HG02973 (cell line): Measurements from ENCODE around the gene NOXO1.
A peak's percentile ranks its signal among the peaks of the same experiment; 100 is the strongest.
"Not testable (repeated sequence)": the region's sequence is repeated elsewhere in the genome, so short reads cannot be mapped to it uniquely, and the experiment has no call there.

ENCODE experiments used
- ATAC-seq: cut with Tn5 transposase; IDR thresholded peaks from one replicate; pipeline ENCODE4 v1.9.1; 2021; ENCODE audit warnings: moderate library complexity; ENCODE audit not compliant: unreplicated experiment

Gene NOXO1

DNA sequence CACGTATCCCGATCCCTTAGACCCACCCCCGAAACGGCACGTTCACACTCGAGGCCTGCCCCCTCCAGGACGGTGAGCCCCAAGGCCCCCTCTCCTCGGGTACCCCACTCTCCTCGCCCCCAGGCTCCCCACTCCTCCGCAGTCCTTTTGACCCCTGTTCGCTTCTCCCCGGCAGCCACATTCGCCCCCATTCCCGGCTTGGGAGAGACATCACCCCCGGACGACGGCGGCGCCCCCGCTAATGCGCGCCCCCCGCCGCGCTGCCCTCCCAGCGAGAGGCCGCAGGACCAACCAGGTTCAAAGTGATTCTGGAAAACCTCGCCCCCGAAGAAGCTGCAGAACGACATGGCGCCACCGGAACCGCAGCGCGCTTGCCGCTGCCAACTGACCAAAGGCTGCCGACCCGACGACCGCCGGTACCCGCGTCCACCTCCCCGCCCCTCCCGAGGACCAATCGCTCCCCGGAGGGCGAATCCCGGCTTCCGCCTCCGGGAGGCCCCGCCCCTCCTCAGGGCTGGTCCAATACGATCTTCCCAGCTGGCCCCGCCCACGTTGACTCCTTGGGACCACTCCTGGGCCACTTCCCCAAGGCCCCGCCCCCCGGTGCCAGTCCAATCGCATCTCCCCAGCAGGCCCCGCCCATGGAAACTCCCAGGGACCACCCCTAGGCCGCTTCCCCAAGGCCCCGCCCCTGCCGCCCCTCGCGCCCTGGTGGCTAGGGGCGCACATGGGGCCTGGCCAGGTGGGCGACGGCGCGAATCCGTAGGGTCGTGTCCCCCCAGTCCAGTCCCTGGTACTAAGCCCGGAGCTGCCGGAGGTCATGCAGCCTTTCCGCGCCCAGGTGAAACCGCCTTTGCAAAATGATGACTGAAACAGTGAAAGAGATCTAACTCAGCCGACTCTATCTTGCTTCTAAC is 38.2 kb downstream of the NOXO1 start, which contains the start of gene MSRB1:
MSRB1 (minus strand) TSS at position 390 of the 917 bp plus-strand sequence; CDS start at position 347, 43 bp downstream.
- peak; percentile 83 for ATAC-seq

DNA sequence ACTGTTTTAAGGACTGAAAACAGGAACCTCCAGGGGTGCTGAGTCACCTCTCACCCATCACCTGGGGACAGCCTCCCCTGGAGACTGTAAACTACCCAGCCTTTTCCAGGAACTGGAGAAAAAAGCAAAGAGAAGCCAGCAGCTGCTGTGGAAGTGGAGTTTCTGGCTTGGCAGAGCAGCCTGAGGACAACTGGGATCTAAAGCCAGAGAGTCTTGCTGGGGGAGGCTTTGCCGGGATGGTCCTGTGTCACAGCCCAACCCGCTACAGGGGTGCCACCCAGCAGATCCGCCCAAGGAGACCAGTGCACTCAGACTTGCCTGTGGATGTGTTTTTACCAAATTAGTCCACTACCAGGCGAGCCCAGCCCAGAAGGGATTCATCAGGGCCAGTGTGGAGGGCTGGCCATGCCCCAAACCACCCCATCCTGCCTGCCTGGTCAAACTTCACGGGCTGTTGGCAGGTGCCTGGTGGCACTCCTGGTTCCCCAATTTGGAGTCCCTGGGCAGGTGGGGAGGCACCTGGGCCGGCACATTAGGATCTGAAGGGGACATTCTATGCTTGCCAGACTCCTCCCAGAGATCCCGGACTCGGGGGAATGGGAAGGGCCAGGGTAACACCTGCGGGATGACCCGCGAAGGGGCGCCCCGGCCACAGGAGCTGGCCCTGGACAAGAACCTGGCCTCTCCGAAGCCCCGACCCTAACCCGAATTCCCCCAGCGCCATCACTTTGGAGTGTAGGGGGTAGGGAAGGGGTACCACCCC is 39.0 kb downstream of the NOXO1 start:
- ATAC-seq: no peak

DNA sequence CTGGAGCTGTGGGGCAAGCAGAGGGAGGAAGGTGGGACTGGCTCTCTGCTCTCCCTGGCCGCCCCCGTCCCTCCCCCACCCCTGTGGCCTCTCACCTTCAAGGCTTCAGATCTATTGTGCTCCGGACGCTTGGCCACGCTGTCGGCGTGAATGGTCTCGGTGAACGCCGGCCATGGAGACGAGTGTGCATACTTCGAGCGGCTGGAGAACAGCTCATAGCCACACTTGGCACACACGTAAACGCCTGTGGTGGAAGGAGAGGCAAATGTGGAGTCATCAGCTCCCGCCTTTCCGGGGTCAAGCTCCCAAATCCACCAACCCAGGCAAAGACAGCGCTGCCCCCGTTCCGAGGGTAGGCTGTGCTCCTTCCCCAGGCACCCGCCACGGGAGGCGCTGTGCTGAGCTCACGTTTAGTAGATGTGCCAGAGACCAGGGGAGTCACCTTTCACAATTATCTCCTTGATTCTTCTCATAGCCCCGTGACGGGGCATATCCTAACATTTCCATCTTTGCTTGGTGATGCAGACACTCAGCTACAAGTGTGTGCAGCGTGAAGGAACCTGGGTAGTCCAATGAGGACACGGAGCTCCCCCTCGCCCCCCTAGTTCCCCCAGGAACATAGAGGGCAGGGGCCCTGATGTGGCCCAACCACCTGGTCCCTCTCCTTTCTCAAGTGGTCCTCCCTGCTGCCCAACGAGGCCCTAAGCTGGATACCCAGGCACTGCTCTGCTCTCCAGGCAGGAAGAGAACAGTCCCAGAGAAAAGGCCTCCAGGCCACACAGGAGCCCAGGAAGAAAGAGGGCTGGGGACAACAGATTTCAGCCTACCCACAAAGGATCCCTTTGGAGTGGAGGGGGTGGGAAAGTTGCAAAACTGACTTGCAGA is 39.9 kb downstream of the NOXO1 start:
- ATAC-seq: no peak

DNA sequence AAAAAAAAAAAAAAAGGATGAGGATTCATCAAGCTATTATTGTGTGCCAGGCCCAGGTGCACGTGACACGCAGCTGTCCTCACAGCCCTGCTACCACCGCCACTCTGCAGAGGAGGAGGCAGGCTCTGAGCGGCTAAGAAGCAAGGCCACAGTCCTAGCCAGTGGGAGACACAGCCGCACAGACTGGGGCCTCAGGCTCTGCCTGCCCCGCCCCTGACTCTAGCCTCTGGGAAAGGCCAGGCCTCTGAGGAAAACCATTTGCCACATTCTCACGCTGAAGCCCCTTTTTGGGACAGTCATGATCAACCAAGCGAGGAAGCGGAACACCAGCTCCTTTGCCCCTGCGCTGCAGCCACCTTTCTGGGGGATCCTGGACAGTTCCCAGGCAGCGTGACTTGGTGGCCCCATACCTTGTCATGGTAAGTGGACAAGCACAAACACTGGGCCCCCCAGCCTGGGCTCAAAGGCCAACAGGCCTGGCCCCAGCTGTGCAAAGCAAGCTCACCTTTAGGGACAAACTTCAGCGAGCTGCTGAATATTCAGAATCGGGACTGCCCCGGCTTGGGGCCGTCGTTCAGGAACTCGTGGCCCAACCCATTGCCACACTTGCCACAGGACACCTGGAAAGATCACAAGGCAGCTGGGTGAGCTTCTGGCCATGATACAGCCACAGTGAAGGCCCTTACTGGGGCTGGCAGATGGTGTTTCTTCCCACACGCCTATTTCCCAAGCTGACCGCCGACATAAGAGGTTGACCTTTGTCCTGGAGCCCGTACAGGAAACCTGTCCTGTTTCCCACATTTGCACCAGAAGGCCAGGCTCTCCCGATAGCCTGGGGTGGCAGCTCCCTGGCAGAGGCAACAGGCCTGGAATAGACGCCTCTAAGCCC is 40.8 kb downstream of the NOXO1 start:
- no peak for ATAC-seq

DNA sequence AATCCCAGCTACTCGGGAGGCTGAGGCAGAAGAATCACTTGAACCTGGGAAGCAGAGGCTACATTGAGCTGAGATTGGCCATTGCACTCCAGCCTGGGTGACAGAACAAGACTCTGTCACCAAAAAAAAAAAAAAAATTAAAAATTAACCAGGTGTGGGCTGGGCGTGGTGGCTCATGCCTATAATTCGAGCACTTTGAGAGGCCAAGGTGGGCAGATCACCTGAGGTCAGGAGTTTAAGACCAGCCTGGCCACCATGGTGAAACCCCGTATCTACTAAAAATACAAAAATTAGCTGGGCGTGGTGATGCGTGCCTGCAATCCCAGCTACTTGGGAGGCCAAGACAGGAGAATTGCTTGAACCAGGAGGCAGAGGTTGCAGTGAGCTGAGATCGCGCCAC is 41.4 kb downstream of the NOXO1 start:
- not testable (repeated sequence) for ATAC-seq

DNA sequence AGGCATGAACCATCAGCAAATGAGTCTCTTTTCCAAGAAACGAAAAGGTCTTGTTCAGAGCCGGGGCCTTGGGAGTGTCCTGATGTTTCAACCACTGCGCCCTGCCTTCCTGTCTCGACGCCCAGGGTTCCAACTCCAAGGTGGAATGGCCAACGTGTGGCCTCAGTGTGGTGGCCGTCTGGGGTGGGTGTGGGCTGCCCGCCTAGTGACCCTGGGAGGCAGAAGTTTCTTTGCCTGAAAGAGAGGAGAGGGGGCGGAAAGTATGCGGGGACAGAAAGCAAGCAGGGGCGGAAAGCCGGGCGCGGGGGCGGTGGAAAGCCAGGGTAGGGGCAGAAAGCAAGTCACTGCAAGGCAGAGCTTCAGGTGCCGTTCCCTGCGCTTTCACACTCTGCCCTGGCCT is 42.4 kb downstream of the NOXO1 start:
- no peak for ATAC-seq

DNA sequence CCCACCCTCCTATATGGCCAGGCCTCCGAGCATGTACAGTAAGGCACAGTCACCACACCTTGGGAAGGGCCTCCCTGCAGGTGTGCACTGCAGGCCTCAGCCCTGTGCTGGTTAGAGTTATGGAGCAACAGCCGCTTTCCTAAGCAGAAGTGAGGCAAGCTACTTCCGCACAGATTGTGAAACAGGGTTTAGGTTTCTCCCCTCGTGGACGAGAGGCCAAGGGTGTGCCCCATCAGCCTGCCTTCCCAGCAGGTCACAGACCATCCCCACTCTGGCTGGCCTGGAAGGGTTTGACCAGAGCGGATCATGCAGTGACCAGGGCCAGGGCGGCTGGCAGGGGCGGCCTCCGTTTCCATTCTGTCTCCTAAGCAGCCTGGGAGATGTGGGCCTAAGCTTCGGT is 43.0 kb downstream of the NOXO1 start:
- no peak for ATAC-seq

DNA sequence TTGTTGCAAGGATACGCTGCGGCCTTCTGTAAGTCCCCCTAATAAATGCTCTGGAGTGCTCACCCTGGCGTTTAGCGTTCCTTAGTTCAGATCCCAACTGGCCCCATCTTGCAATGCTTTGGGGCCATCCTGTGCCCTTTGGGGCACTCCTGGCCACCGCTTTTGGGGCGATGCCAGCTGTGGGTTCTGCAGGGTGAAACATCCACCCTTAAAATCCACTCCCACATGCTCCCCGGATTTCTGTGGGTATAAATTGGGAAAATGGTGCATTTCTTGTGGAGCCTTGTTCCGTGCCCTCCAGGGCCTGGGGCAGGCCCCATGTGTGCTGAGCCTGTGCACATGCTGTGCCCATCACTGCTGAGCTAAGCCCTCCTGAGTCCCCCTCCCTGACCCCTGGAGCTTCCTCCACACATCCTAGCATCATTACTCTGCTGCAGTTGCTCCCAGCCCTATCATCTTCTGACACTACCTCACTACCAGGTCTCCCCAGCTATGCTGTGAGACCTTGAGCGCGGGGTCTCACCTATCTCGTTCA is 44.3 kb downstream of the NOXO1 start:
- no peak for ATAC-seq

DNA sequence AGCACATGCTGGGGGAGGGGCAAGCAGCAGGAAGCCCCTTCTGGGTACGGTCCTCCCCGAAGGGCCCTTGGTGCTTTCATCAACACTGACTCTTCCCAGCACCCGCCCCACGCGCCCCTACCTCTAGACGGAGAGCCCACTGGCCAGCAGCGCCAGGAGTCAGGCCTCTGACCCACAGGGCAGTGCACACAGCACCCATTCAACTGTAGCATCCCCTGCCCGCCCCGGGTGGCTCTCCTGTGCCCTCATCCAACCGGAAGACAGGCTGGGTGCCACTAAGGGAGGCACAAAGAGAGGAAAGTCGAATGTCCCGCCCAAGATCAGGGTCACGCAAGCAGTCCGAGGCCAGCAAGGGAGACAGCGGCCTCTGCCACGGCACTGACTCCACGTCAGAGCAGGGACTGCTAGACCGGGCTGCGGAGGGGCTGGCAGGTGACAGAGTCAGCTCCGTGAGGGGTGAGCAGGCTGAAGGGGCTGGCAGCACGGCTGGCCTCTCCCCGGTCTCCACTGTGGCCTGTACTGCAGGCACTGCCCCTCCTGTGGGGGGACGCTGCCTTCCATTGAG is 48.1 kb downstream of the NOXO1 start:
- no peak for ATAC-seq

DNA sequence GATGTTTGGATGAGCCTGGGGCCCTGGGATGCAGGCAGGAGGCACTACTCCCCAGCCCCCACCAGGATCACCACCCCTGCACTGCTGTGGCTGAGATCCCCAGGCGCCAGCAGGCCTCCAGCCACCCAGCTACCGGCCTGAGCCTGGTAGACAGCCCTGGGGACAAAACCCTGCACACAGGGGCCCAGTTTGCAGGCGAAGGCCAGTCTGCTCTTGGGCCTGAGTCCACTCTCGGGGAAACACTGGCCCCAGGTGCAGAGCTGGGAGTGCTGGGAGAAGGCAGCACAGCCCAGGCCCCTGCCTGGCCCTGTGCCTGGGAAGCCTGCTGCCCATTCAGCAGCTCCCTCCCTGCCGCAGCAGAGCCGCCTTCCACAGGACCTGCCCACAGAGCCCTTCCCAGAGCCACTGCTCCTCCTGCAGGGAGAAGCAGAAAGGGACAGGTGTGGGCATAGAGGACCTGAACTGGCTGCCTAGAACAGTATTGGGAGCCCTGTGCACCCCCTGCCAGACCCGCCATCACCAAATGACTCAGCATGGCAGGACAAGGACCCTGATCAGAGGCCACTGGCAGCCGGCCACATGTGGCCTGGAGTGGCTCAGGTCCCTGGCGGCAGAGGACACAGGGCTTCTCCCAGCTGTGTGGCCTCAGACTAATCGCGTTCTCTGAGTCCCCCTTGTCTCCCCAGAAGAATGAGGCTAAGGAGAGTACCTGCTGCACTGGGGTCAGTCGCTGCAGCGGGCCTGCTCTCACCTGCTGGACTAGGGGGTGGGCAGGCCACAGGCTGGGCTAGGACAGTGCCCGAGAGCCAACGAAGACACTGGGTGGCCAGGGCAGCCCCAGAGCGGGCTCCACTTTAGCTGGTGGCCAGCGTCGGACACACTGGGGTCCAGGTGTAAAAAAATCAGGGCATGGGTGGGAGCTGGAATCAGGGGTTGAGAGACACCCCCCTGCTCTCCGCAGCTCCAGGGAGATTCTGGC is 48.9 kb downstream of the NOXO1 start:
- ATAC-seq: no peak

DNA sequence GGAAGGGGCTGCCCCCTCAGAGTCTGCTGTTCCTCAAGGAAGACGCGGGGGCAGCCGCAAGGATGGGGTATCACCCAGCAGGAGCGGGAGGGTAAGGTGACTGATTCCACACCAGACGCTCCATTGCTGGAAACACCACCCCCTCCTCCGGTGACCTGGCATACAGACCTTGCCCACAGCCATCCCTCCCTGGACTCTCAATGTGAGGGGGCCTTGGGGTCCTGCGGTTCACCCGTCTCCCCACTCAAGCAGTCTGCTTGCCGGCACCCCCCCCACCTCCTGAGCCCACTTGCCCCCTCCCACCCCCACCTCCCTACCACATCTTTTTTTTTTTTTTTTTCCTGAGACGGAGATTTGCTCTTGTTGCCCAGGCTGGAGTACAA is 50.9 kb downstream of the NOXO1 start:
- no peak for ATAC-seq

DNA sequence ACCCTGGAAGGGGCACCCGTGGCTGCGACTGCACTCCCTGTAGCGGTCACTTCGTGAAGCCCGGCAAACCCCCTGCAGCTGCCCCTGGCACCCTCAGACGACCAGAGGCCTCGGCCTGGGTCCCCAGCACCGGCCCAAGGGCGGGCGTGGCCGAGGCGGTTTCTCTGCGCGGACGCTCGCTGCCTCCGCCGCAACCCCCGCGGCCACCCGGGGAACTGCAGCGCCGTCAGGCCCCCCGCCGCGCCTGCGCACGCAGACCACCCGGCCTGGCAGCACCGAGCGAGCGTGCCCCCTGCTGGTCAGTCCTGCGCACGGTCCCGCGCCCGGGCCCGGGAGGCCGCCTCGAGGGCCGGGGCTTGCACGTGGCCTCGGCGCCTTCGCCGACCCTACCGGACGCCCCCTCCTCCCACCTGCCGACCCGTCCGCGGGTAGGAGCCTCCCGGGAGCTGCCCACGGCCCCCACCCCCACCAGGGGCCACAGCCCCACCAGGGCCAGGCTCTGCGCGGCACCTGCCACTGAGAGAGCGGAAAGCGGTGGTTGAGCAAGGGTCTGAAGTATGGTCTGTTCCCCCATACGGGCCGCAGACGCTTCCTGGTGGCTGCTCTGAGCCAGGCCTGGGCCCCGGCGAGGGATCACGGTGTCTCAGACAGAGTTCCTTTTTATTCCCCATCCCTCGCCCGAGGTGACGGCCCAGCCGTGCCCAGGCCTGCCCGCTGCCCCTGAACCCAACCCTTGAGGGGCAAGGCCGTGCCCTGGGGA is 51.5 kb downstream of the NOXO1 start:
- peak; percentile 78 for ATAC-seq

DNA sequence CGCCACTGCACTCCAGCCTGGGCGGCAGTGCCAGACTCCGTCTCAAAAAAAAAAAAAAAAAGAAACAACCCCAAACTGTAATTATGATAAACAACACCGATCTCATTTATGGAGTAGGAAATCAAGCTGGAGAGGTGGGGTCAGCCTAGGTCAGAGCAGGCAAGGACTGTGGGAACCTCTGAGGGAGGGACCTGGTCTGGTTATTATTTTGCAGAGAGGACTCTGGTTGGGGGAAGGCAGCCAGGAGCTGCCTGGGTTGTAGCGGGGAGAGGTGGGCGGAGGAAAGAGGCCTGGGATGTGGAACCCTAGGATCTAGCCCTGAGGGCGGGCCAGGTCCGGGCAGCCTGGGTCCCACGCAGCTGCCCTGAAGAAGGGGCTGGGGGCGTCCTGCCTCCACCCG is 52.2 kb downstream of the NOXO1 start:
- no peak for ATAC-seq
